GM12874 (cell line): ENCODE measurements around the gene CSPG5.

Experiments used
- CTCF ChIP-seq: IDR thresholded peaks from 2 replicates; pipeline ENCODE4 v1.5.1; 2011; ENCODE audit warnings: low read depth, mild to moderate bottlenecking, control low read depth, low read length, moderate library complexity; ENCODE audit not compliant: insufficient read depth

CSPG5 gene

GRCh38 chr3:47512416-47513124, 66.1 kb downstream of the CSPG5 start:
- TF ChIP-seq CTCF: no peak
